Ovary (tissue), 9 donors: ENCODE data around the gene DPP4. TPM values are rescaled to one million over a fixed set of nuclear protein-coding genes. Genes with fewer than 3 reads are reported as not detected.

Experiments
- DNase-seq, 5 donors: peaks; one replicate each; pipeline ENCODE4 v3.0.0-alpha.2; 2019 to 2020
- H3K27ac ChIP-seq, 2 donors: fragments of 200-600 bp; one replicate each; pipeline versions ENCODE4 v1.5.1 to v1.8.0; 2019 to 2022
- H3K27me3 ChIP-seq: fragments of 200-600 bp; one replicate; pipeline ENCODE4 v1.8.0; 2022
- H3K36me3 ChIP-seq: fragments of 200-600 bp; sonication (generic); one replicate; pipeline ENCODE4 v1.5.1; 2019
- H3K4me1 ChIP-seq: one replicate; pipeline ENCODE4 v1.8.1; 2013; ENCODE audit warnings: mild to moderate bottlenecking, moderate library complexity; ENCODE audit not compliant: insufficient read depth
- H3K4me3 ChIP-seq: fragments of 200-600 bp; sonication (generic); one replicate; pipeline ENCODE4 v1.5.1; 2017
- H3K9me3 ChIP-seq, 2 donors: fragments of 200-600 bp in 1 of 2; sonication (generic) in 1 of 2; one replicate each; pipeline versions ENCODE4 v1.5.1 to v1.8.1; 2013 to 2019; ENCODE audit warnings: mild to moderate bottlenecking in 1 of 2, moderate library complexity in 1 of 2
- CTCF ChIP-seq, 3 donors: fragments of 450-650 bp in 2 of 3; fragments of 200-600 bp in 1 of 3; IDR thresholded peaks; one replicate each; pipeline versions ENCODE4 v1.5.1 to v1.8.0; 2016 to 2022; ENCODE audit warnings: antibody characterized with exemption in 3 of 3, mild to moderate bottlenecking in 1 of 3
- EP300 ChIP-seq: sonication (generic); formaldehyde crosslinking; IDR thresholded peaks from one replicate; pipeline ENCODE4 v1.6.1; 2017; ENCODE audit warnings: antibody characterized with exemption
- POLR2A ChIP-seq: fragments of 450-650 bp; IDR thresholded peaks from one replicate; pipeline ENCODE4 v1.6.1; 2017; ENCODE audit warnings: antibody characterized with exemption, mild to moderate bottlenecking, moderate library complexity
- WGBS, 3 donors: extraction: QIAGEN DNeasy Blood & Tissue Kit in 1 of 3; methylation state at CpG; one replicate each; pipeline versions ENCODE4 v1.1.5 to v1.1.7; 2013 to 2017; 5-methylcytosine and 5-hydroxymethylcytosine counted together
- intact Hi-C, 4 donors: fragments of 100-400 bp; cut with DNase I; formaldehyde crosslinking; loops; one replicate each; pipeline versions ENCODE4 v1.11.0 to v1.15.1; 2022 to 2023
- polyA plus RNA-seq, 2 donors: library from polyadenylated mRNA; stranded (reverse); fragments of 200-250 nt in 1 of 2; fragments of 350-450 nt in 1 of 2; fragmentation: Illumina TruSeq in 1 of 2; extraction: RNeasy Lipid Tissue Mini Kit (QIAGEN cat#74804) in 1 of 2; gene quantifications; one replicate each; pipeline ENCODE4 v1.2.3, GENCODE V29; 2013 to 2014
- total RNA-seq, 7 donors: library from RNA; depleted of rRNA in 2 of 7; stranded (reverse); fragments of >200 nt in 2 of 7; fragmentation: NEBNext Ultra II Directional in 3 of 7; extraction: Animal tissue kit (Norgen Biotek cat#: 25700) in 3 of 7; gene quantifications; one replicate each; pipeline versions ENCODE4 v1.1.0 to v1.2.4, GENCODE V29; 2016 to 2023
- donor health status: DM: no; HTN: no; CAD: no; lungs with moderate emphysema.
- donor health status: DM: no; HTN: no; CAD: no.
- donor health status: Bipolar disorder and iron deficiency.
- donor health status: DM: yes; HTN: yes; CAD: no.
- donor health status: DM: no; HTN: no; CAD: no.
- donor health status: DM: yes; HTN: yes; CAD: no.

The DPP4 gene
- total and polyA plus RNA-seq, 9 donors = 0.71 to 46.6 (median 3.7) TPM

GRCh38 chr2:162107361-162107901, 33.4 kb upstream of the DPP4 start:
- TF ChIP-seq CTCF (IDR thresholded peaks at IDR 0.05) = no peak
- TF ChIP-seq POLR2A = no peak
- no peak for TF ChIP-seq EP300
- 12 to 45% (median 25%) methylated on average over 4 of the region's 4 CpGs for WGBS, 3 donors
- intact Hi-C loops = no loop called here
- Histone ChIP-seq H3K27ac (no peak overlapping the region), H3K4me1 (peaks cover 1% of the 10 kb centered on the region), H3K4me3 (no peak overlapping the region), H3K36me3 (no peaks in the 10 kb centered on the region), H3K27me3 (no peaks in the 10 kb centered on the region), H3K9me3 (no peaks in the 10 kb centered on the region)
- no peak for DNase-seq

GRCh38 chr2:162106746-162107145, 32.7 kb upstream of the DPP4 start:
- intact Hi-C loops = no loop called here
- Histone ChIP-seq H3K4me3 (no peak overlapping the region), H3K9me3 (no peaks in the 10 kb centered on the region), H3K27me3 (no peaks in the 10 kb centered on the region), H3K4me1 (peaks cover 1% of the 10 kb centered on the region), H3K36me3 (no peaks in the 10 kb centered on the region), H3K27ac (no peak overlapping the region)
- 69 to 79% (median 73%) methylated on average over 1 of the region's 1 CpG for WGBS, 3 donors
- TF ChIP-seq EP300 = no peak
- no peak for TF ChIP-seq POLR2A
- TF ChIP-seq CTCF (IDR thresholded peaks at IDR 0.05) = no peak
- DNase-seq = no peak

- DNase-seq = no peak
- intact Hi-C loops = no loop called here
- Histone ChIP-seq H3K9me3 (no peaks in the 10 kb centered on the region), H3K36me3 (no peaks in the 10 kb centered on the region), H3K4me1 (peaks cover 1% of the 10 kb centered on the region), H3K27ac (no peak overlapping the region), H3K4me3 (no peak overlapping the region), H3K27me3 (no peaks in the 10 kb centered on the region)
- TF ChIP-seq POLR2A (no peak), EP300 (no peak), CTCF (IDR thresholded peaks at IDR 0.05) (no peak)
- WGBS, 3 donors = 46 to 64% (median 49%) methylated on average over 3 of the region's 3 CpGs
Observed at GRCh38 chr2:162106146-162106551, 32.1 kb upstream of the DPP4 start.

- 71 to 76% (median 75%) methylated on average over 3 of the region's 3 CpGs for WGBS, 3 donors
- no peak overlapping the region for H3K4me3 ChIP-seq
- no peaks in the 10 kb centered on the region for H3K27me3 ChIP-seq
- H3K4me1 ChIP-seq = peaks cover 1% of the 10 kb centered on the region
- intact Hi-C loops = no loop called here
- no peak for DNase-seq
- TF ChIP-seq POLR2A = no peak
- no peak for TF ChIP-seq EP300
- no peak for TF ChIP-seq CTCF (IDR thresholded peaks at IDR 0.05)
- no peaks in the 10 kb centered on the region for H3K9me3 ChIP-seq
- H3K36me3 ChIP-seq = no peaks in the 10 kb centered on the region
- H3K27ac ChIP-seq = no peak overlapping the region
Observed at GRCh38 chr2:162103443-162104009, 29.5 kb upstream of the DPP4 start.
